Cardiac fibroblast (primary cell): Measurements from ENCODE around the gene ZDHHC11B.

Experiments
- DNase-seq, 2 donors: peaks; one replicate each; pipeline versions ENCODE4 v3.0.0 to v3.0.0-alpha.2; 2010; ENCODE audit warnings: low read depth in 2 of 2
- H3K4me3 ChIP-seq, 2 donors: replicated peaks in 1 of 2; 1 replicate in 1 of 2; 2 replicates in 1 of 2; pipeline ENCODE4 v1.5.1; 2011; ENCODE audit warnings: low read depth in 2 of 2, low read length in 2 of 2, mild to moderate bottlenecking in 2 of 2, moderate library complexity in 1 of 2
- CTCF ChIP-seq: IDR thresholded peaks from one replicate; pipeline ENCODE4 v1.5.1; 2011; ENCODE audit warnings: low read depth, mild to moderate bottlenecking, low read length, inconsistent platforms

ZDHHC11B gene

GRCh38 chr5:668283-668995 lies 116.1 kb downstream of the ZDHHC11B start:
- no peak for TF ChIP-seq CTCF
- H3K4me3 ChIP-seq: no peak overlapping the region
- no peak for DNase-seq

- TF ChIP-seq CTCF: no peak
- DNase-seq: no peak
- no peak overlapping the region for H3K4me3 ChIP-seq
Observed at GRCh38 chr5:666816-667498, 117.6 kb downstream of the ZDHHC11B start.

GRCh38 chr5:665956-666711 lies 118.4 kb downstream of the ZDHHC11B start:
- no peak for TF ChIP-seq CTCF
- no peak for DNase-seq
- no peak overlapping the region for H3K4me3 ChIP-seq

- no peak overlapping the region for H3K4me3 ChIP-seq
- no peak for DNase-seq
- TF ChIP-seq CTCF: no peak
Observed at GRCh38 chr5:665541-665955, 119.0 kb downstream of the ZDHHC11B start.

- no peak overlapping the region for H3K4me3 ChIP-seq
- no peak for TF ChIP-seq CTCF
- DNase-seq: no peak
Observed at GRCh38 chr5:664994-665360, 119.6 kb downstream of the ZDHHC11B start.

- TF ChIP-seq CTCF: no peak
- no peak overlapping the region for H3K4me3 ChIP-seq
- DNase-seq: no peak
Observed at GRCh38 chr5:664343-664993, 120.1 kb downstream of the ZDHHC11B start.
